NOMO-1 treated with DMSO at 0.1 percent for 48 hours (cell line): ENCODE results near the gene SYNPO.

Experiments used
- DNase-seq: peaks from one replicate; lab custom pipeline; 2025; ENCODE audit not compliant: unreplicated experiment; lab: John Stamatoyannopoulos, UW

SYNPO gene

DNA sequence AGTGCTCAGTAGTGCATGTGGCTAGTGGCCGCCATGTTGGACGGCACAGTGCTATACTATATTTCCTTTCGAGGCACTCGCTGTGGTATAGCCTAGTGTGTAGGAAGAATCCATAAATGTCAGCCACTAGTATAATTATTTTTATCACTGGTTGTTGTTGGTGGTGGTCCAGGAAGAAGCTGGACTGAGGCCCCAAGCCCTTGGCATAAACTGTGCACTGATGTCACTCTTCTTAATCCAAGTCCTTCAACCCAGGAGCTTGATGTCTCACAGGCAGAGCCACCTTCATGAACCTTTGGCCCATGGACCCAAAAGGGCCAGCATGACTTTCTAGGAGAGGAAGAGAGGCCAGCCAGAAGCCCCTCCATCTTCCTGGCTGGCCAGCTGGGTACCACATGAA lies 32.5 kb upstream of the SYNPO start:
- DNase-seq, result no peak

DNA sequence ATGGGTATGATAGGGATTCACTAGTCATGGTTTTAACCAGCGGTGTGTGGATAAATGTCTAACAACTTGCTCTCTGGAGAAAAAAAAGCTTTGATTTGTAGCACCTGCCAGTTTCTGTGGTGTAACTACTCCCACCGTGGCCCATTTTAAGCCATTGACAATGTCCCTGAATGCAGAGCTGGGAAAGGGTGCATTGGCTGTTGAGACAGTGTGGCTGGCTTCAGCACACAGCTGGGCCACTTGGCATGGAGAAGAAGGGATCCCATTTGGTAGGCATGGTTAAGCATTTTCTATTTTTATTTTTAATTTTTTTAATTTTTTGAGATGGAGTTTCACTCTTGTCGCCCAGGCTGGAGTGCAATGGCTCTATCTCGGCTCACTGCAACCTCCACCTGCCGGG lies 31.5 kb upstream of the SYNPO start:
- no peak for DNase-seq

- no peak for DNase-seq
Measured at GRCh38 chr5:150609843-150610584, 30.4 kb upstream of the SYNPO start.

DNA sequence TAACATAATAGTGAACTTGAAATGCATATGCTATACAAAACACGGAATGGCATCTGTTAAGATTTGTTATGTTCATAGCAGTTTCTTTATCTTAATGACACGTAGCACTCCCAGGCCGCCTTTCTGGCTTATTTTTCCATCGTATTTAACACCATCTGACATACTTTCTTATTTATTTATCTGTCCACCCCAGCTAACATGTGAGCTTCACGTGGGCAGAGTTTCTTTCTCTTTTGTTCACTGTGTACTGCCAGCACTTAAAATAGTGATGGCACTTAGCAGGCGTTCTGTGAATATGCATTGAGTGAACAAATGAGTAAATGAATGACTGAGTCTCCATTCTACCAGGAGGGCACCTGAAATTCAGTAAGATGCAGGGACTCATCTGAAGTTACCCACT lies 29.4 kb upstream of the SYNPO start:
- DNase-seq, result no peak

DNA sequence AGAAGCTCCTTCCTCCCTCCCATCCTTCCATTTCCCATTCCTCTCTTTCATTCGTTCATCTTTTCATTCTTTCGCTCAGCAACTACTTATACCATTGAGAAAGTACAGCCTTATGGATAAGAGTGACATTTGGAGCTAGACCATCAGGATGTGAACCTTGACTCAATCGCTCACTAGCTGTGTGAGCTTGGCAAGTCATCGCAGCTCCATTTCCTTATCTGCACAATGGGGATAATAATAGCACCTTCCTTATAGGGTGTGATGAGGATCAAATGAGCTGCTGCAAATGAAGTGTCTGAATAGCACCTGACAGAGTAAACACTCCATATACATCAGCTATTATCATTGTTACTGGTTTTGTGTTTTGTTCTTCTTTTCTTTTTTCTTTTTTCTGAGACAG lies 28.1 kb upstream of the SYNPO start:
- DNase-seq, result no peak

- DNase-seq, result no peak
Measured at GRCh38 chr5:150612905-150613670, 27.4 kb upstream of the SYNPO start.

DNA sequence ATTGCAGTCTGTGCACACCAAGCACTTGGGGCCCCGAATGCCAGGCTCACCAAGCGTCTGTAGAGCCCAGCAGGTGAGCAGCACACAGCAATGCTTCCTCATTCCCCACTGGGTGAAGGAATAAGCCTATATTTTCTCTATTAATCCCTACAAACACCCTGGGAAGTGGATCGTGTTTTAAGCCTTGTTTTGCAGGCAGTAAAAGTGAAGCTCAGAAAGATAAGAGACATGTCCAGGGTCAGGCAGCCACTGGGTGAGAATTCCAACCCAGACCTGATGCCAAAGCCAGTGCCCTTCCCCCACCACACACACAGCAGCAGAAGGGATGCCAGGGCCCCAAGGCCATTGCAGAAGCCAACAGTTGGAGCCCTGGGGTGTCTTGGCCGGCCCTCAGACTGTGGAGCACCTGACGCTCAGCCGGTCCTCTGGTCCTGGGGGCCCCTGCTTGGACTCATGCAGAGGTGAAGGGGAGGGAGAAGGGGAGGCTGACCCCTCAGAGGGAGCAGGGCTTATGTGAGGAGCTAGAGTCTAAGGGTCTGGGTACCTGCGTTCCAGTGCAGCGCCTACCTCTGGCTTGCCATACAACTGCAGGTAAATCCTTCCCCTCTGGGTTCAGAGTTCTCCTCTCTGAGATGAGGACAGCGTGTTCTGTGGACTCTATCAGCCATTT lies 26.3 kb upstream of the SYNPO start:
- DNase-seq, result no peak

- no peak for DNase-seq
Measured at GRCh38 chr5:150614661-150615060, 25.8 kb upstream of the SYNPO start.

- DNase-seq, result no peak
Measured at GRCh38 chr5:150615141-150615699, 25.2 kb upstream of the SYNPO start.

DNA sequence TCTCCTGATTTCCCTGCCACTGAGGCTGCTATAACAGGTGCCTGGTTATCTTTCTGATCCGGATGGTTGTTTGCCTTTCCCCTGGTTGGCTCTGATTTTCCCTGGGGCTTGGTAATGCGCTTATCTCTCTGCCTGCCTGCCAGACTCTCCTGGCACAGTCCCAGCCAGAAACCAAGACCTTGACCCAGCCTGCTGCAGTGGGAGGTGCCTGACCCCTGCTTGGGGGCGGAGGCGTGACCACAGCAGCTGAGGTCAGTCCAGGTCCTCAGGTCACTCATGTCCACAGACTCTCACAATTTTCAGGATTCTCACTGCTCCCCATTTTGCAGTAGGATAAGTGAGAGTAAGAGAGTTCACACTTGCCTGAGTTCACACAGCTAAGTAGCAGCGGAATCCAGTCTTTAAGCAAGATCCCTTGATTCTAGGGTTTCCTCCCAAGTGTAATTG lies 24.4 kb upstream of the SYNPO start:
- no peak for DNase-seq

DNA sequence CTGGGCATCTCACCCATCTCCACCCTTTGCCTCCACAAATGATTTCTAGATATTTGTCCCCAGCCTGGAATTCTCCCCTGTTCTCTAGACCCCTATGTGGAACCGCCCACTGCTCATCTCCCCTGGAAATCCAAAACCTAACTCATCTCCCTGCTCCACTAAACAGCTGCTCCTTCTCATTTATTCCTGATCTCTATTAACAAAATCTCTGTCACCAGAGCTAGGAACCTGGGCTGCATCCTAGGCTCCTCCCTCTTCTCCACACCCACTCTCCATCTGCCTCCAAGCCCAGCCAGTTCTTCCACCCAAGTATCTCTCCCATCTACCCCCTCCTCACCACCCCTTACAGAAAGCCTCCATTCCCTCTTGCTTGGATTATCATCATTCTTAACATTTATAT lies 24.0 kb upstream of the SYNPO start:
- no peak for DNase-seq

GRCh38 chr5:150618163-150618562 lies 22.3 kb upstream of the SYNPO start:
- no peak for DNase-seq

GRCh38 chr5:150618588-150619281 lies 21.7 kb upstream of the SYNPO start:
- no peak for DNase-seq

DNA sequence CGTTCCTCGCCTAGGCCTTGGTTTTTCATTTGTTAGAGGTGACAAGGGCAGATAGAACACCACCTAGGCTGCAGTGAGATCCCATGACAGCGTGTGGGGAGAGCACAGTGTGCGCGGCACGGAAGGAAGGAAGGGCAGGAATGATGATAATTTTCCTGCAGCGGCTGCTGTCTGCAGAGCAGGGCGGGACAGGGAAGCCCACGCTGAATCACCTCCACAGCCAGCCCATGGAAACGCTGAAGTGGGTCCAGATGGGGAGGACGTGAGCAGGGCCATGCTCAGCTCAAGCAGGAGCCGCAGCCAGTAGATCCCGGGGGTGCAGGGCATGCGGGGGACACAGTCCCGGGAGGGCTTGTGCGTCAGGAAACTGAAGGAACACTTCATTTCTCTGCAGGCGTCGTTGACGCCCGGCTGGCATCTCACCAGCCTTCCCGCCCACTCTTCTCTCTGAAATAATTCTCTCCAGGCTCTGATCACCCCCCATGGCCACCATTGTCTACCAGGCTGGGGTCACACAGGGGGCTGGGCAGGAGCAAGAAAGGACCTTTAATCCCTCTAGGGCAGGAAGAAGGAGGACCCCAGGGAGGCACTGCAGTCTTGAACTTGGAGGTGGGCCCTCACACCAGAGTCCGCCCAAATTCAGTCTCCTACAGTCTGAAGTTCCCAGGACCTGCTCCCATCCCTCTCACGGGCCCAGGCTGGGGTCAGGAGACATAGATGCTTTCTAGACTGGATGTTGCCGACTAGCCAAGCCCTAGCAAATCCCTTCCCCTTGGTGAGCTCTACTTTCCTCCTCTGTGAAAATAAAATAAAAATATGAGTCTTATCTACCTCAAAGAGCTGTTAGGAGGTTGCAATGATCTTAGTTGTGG lies 20.9 kb upstream of the SYNPO start:
- no peak for DNase-seq

DNA sequence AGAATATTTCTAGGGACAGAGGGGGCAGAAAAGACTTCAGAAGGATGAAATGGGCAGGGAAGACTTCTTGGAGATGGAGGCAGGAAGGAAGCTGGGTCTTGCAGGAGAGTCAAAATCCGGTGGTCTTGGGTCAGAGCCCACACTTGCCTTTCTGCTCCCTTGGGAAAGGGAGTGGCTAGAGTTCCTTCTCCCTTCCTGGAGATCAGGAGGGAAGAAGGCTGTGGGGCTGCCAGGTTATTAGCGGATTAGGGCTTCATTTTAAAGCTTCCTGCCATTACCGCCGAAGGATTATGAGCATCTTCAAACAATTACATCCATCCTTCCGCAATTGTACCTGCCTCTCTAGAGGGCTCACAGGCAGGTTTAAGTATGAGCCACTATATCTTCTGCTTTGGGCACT lies 19.2 kb upstream of the SYNPO start:
- no peak for DNase-seq

DNA sequence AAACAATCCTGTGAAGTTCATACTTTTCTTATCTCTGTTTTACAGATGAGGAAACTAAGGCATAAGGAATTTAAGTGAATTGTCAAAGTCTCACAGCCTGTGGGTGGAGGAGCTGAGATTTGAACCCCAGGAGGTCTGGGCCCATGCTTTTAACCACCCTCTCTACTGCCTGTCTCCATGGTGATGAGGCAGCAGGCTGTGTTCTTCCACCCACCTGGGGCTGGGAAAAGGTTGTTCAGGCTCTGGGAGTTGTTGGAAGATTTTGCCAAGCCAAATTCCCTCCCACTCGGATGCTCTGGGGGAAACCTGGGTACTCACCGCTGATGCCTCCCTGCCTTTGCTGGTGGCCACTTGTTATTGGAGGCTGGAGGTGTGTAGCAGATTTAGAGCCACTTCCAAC lies 18.3 kb upstream of the SYNPO start:
- no peak for DNase-seq

- no peak for DNase-seq
Measured at GRCh38 chr5:150623152-150623877, 17.1 kb upstream of the SYNPO start.

DNA sequence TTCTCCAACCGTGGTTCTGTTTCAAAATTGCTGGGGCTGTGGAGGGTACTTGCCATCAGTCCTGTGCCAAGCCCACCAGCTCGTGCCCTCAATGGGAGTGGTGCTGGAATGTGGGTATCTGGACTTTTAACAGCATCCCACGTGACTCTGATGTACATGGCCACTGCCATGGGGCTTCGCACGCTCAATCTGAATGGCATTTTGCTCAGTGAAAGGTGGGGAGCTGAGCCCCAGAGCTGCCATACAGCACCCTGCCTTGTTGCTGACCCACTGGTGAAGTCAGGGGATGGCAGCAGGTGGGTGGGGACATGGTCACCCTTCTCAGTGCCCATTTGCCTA lies 16.6 kb upstream of the SYNPO start:
- no peak for DNase-seq

DNA sequence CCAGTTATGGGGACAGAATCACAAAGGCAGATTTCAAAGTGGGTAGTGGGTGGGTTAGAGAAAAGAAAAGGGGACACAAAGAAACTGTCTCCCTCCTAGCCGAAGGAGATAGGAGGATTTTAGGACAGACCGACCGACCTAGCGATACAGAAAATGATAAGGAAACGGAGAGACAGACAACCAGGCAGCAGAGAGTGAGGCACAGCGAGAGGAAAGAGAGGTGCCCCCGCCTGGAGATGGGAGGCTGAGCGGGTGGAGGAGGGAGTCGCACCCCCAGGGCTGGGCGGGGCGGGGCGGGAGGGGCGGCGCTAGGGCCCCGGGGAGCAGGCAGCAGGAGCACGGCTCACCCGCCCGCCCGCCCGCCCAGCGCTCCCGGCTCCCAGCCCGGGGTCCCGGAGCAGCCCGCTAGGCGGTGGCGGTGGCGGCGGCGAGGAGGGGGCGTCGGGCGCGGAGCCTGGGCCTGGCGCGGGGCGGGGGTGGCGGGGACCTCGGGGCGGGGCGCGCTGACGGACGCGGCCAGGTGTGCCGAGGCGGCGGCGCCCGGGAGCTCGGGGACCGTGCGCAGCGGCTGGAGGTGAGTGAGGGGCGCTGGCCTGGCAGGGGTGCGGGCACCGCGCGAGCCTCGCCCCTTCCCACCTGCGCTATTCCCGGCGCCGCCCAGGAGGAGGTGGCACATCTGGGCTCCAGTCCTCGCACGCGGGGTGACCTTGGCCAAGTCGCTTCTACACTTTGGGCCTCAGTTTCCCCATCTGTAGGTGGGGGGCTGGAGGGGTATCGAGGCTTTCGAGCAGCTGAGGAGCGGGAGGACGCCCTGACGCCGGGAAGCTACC lies 15.9 kb upstream of the SYNPO start:
- no peak for DNase-seq
